Measurements from ENCODE around the gene DYRK3. TPM values are rescaled to one million over a fixed set of nuclear protein-coding genes. Genes with fewer than 3 reads are reported as not detected.

Gene DYRK3
- total RNA-seq, 1 experiment from 2014 or later: 7.1 TPM

- Histone ChIP-seq H3K4me1 (ENCODE audit: control insufficient read depth in 1 of 2, insufficient read depth in 2 of 2, low read length in 2 of 2) (no peaks in the 10 kb centered on the region), H3K27ac (ENCODE audit: low read depth, low read length) (no peak overlapping the region), H3K9ac (ENCODE audit: low read length) (no peak overlapping the region), H3K27me3 (ENCODE audit: insufficient read depth, low read length) (no peaks in the 10 kb centered on the region), H3K9me2 (ENCODE audit: insufficient read depth) (no peaks in the 10 kb centered on the region), H3K4me2 (ENCODE audit: low read length) (no peak overlapping the region), H2AFZ (ENCODE audit: low read depth, low read length, poor library complexity, severe bottlenecking) (no peak overlapping the region), H3K79me2 (ENCODE audit: insufficient read depth, low read length) (no peaks in the 10 kb centered on the region), H3K36me3 (ENCODE audit: control insufficient read depth in 1 of 2, insufficient read depth in 2 of 2, low read length in 2 of 2) (peaks cover 0 to 5% of the 10 kb centered on the region in 2 experiments; a peak in 1 of 4 replicates), H4K20me1 (ENCODE audit: insufficient read depth) (no peaks in the 10 kb centered on the region), H3K9me3 (ENCODE audit: control insufficient read depth in 1 of 2, insufficient read depth in 1 of 2, low read depth in 1 of 2, low read length in 2 of 2) (no peaks in the 10 kb centered on the region), H3K4me3 (replicated peaks in 1 of 2; ENCODE audit: low read depth in 1 of 2, low read length in 2 of 2) (no peak overlapping the region)
- CTCF ChIA-PET: no interaction called here
- RAD21 ChIA-PET (ENCODE audit: low non-redundant PET in 1 of 2, low total read pairs in 2 of 2, uncharacterized antibody in 2 of 2, unreplicated experiment in 2 of 2): no interaction called here
- DNase-seq (ENCODE audit: low read depth, low spot score): no peak
- no TSS peak for BruUV-seq (replicated peaks)
- POLR2A ChIA-PET: no interaction called here
- TF ChIP-seq YY1 (IDR thresholded peaks at IDR 0.05; ENCODE audit: extremely low read depth, insufficient replicate concordance, low read depth, low read length) (no peak), RAD21 (IDR thresholded peaks at IDR 0.05; ENCODE audit: low read depth) (no peak), ZNF274 (IDR thresholded peaks at IDR 0.05; ENCODE audit: low read depth, low read length) (no peak), CEBPB (IDR thresholded peaks at IDR 0.05; ENCODE audit: low read depth) (no peak), TCF7L2 (IDR thresholded peaks at IDR 0.05; ENCODE audit: borderline replicate concordance, extremely low read depth, insufficient read depth, insufficient read length) (no peak), CBX3 (IDR thresholded peaks at IDR 0.05; ENCODE audit: low read depth) (no peak), ELF1 (IDR thresholded peaks at IDR 0.05; ENCODE audit: borderline replicate concordance, low read depth) (no peak), ZFX (IDR thresholded peaks at IDR 0.05) (no peak), EZH2 (IDR thresholded peaks at IDR 0.05) (no peak), MAX (IDR thresholded peaks at IDR 0.05) (no peak), EZH2phosphoT487 (IDR thresholded peaks at IDR 0.05; ENCODE audit: borderline replicate concordance) (no peak), CTCF (IDR thresholded peaks at IDR 0.05 in 2 of 3, conservative IDR thresholded peaks at IDR 0.05 in 1 of 3; ENCODE audit: borderline replicate concordance in 1 of 3, insufficient read depth in 1 of 3, low read depth in 2 of 3, low read length in 2 of 3) (no peak), SIN3A (IDR thresholded peaks at IDR 0.05; ENCODE audit: low read depth) (no peak), ZBTB33 (IDR thresholded peaks at IDR 0.05; ENCODE audit: extremely low read depth, insufficient replicate concordance, low read length) (no peak), JUND (IDR thresholded peaks at IDR 0.05) (no peak), POLR2AphosphoS5 (IDR thresholded peaks at IDR 0.05; ENCODE audit: low read depth, low read length) (no peak), REST (IDR thresholded peaks at IDR 0.05; ENCODE audit: low read depth) (no peak), ATF3 (IDR thresholded peaks at IDR 0.05) (no peak), SRF (IDR thresholded peaks at IDR 0.05; ENCODE audit: low read depth) (no peak), POLR2A (IDR thresholded peaks at IDR 0.05; ENCODE audit: borderline replicate concordance, extremely low read depth, insufficient read depth, insufficient read length) (no peak)
- intact Hi-C loops (cut with micrococcal nuclease): no loop called here
- ATAC-seq: no peak
These were observed 15.7 kb downstream of the DYRK3 start for GRCh38 chr1:206651014-206651413.

Measured in HCT116 (cell line).